Measurements from ENCODE around the gene UMPS. TPM values are rescaled to one million over a fixed set of nuclear protein-coding genes. Genes with fewer than 3 reads are reported as not detected.

UMPS gene
- total and polyA plus RNA-seq, 9 of the 15 experiments (the other 6 are each of a cell fraction or from before 2014, with no cell fraction given), result 28.9 to 91.0 (median 45.9) TPM

GRCh38 chr3:124774327-124774718 lies 44.1 kb downstream of the UMPS start (continued):
- TF ChIP-seq, protein P1, sequence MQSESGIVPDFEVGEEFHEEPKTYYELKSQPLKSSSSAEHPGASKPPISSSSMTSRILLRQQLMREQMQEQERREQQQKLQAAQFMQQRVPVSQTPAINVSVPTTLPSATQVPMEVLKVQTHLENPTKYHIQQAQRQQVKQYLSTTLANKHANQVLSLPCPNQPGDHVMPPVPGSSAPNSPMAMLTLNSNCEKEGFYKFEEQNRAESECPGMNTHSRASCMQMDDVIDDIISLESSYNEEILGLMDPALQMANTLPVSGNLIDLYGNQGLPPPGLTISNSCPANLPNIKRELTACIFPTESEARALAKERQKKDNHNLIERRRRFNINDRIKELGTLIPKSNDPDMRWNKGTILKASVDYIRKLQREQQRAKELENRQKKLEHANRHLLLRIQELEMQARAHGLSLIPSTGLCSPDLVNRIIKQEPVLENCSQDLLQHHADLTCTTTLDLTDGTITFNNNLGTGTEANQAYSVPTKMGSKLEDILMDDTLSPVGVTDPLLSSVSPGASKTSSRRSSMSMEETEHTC (IDR thresholded peaks at IDR 0.05), result no peak
- TF ChIP-seq SETDB1 (IDR thresholded peaks at IDR 0.05; ENCODE audit: low read length) (no peak), ZBTB17 (CRISPR knock-in tag; IDR thresholded peaks at IDR 0.05) (no peak), HIVEP1 (CRISPR knock-in tag; IDR thresholded peaks at IDR 0.05) (no peak)

- ATAC-seq (no peak), DNase-seq (ENCODE audit: extremely low read depth in 1 of 4, low spot score in 3 of 4) (no peak), FAIRE-seq (no peak)
- H4K20me1 ChIP-seq (replicated peaks; ENCODE audit: control insufficient read depth, insufficient read depth, low read length), result peaks cover 11% of the 10 kb centered on the region
- in situ Hi-C loops (cut with MboI) (no loop called here), intact Hi-C loops (cut with micrococcal nuclease) (loop anchor here (5.0 kb wide), 1 partner anchor 112 kb away; the partner anchor contains the start of gene ITGB5)
- no TSS peak for BruUV-seq (replicated peaks)
- POLR2A ChIA-PET, result no interaction called here
- H3K9me1 ChIP-seq (ENCODE audit: control insufficient read depth, insufficient read depth, low read length), result peaks cover 6% of the 10 kb centered on the region
- 51% methylated on average over 7 of the region's 7 CpGs for WGBS (ENCODE audit: insufficient coverage, low coverage, missing lambda C conversion rate)
- H3K36me3 ChIP-seq (ENCODE audit: control insufficient read depth, insufficient read depth, low read length), result no peaks in the 10 kb centered on the region
- CTCF ChIA-PET (ENCODE audit: low intra/inter-chr PET ratio), result no interaction called here
- H3K27ac ChIP-seq (ENCODE audit: extremely low read depth, low read depth, low read length), result no peak overlapping the region
- no peak overlapping the region for H3K9ac ChIP-seq (ENCODE audit: insufficient read depth in 1 of 2, low read depth in 2 of 2, low read length in 2 of 2)
- H3K4me3 ChIP-seq, result no peak overlapping the region
- no peaks in the 10 kb centered on the region for H3K79me2 ChIP-seq (ENCODE audit: control insufficient read depth, insufficient read depth, low read length)
- H3K4me1 ChIP-seq (replicated peaks in 1 of 2; ENCODE audit: control insufficient read depth in 2 of 2, insufficient read depth in 2 of 2, low read length in 2 of 2), result peaks cover 5 to 8% of the 10 kb centered on the region in 2 experiments; a peak in 4 of 5 replicates
- H3K27me3 ChIP-seq (ENCODE audit: control insufficient read depth in 2 of 2, insufficient read depth in 2 of 2, low read length in 2 of 2), result no peaks in the 10 kb centered on the region; a peak in 1 of 5 replicates
- no peaks in the 10 kb centered on the region for H3K9me3 ChIP-seq (replicated peaks; ENCODE audit: control insufficient read depth, insufficient read depth, low read depth, low read length)
- H3K4me2 ChIP-seq (ENCODE audit: insufficient read depth, low read length), result no peak overlapping the region
- no peak overlapping the region for H2AFZ ChIP-seq (ENCODE audit: low read depth, low read length)
- TF ChIP-seq SUPT5H (IDR thresholded peaks at IDR 0.05) (no peak), SMARCA4 (IDR thresholded peaks at IDR 0.05) (no peak), ATF6 (CRISPR knock-in tag; IDR thresholded peaks at IDR 0.05) (no peak), MTA1 (IDR thresholded peaks at IDR 0.05; ENCODE audit: borderline replicate concordance) (no peak), PCBP2 (IDR thresholded peaks at IDR 0.05; ENCODE audit: low read depth, low read length, poor library complexity, severe bottlenecking) (no peak), AFF1 (IDR thresholded peaks at IDR 0.05; ENCODE audit: low read depth in 1 of 2, partially characterized antibody in 2 of 2) (no peak), ASH1L (IDR thresholded peaks at IDR 0.05; ENCODE audit: borderline replicate concordance, low read depth, partially characterized antibody) (no peak), PURB (CRISPR knock-in tag; IDR thresholded peaks at IDR 0.05; ENCODE audit: low read depth) (no peak), SNRNP70 (optimal IDR thresholded peaks at IDR 0.05; ENCODE audit: low read depth, low read length) (no peak), MIER1 (IDR thresholded peaks at IDR 0.05; ENCODE audit: low read depth) (no peak), SMC3 (conservative IDR thresholded peaks at IDR 0.05; ENCODE audit: insufficient read depth, low read depth, low read length) (no peak)
Measured at GRCh38 chr3:124774841-124775402, 44.7 kb downstream of the UMPS start.
